DMS53 treated with DMSO at 0.1 percent for 48 hours (cell line): Measurements from ENCODE around the gene EPN3.

Source experiments
- DNase-seq: peaks from one replicate; lab custom pipeline; 2025; ENCODE audit not compliant: unreplicated experiment; lab: John Stamatoyannopoulos, UW

Gene EPN3

DNA sequence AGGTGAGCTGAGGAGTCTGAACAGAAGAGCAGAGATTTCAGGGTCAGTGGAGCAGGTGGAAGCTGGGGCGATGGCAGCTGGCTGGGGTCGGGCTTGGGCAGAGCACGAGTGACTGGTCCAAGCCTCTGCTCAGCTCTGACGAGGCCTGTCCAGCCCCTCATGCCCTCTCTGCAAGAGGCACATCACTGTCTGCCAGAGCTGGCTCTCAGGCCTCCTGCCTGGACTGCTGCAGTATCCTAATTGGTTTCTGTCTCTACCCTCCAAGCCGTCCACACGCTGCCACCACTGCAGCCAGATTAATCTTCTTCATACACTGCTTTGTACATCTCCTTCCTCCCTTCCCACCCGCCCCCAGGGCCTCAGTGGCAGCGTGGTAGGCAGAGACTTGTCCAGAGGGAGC is 53.4 kb downstream of the EPN3 start:
- no peak for DNase-seq

DNA sequence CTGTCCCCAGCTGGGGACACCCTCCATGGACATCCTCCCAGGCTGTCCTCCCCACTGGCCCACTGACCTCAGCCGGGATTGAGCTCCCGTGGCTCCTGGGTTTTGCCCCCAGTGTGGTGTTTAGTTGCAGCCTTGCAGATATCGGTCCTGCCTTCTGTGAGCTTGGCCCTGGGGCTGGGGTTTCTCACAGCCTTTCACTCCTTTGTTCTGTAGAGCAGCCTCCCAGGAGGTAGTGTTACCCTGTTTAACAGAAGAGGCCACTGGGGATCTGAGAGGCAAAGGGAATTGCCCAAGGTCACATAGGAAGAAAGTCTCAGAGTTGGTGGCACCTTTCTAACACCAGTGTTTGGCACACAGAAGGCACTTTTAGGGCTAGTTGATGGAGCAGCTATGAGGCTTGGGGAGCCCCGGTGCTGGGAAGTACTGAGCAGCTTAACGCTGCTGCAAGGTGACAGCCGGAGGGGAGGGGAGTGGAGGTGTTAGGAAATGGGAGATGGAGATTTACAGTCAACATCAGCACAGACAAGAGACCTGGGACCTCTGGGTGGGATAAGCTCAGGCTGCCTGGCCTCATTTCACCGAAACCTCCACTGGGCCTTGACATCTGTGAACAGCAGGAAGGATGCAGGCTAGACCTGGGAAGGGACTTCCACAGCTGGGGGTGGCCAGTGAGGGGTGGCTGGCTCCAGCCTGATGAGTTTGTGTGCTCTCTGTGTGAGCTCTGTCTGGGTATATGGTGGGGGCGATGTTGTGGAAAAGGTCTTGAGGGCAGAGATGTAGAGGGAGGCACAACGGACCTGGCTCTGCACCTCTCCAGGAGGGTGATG is 54.1 kb downstream of the EPN3 start:
- DNase-seq = no peak

DNA sequence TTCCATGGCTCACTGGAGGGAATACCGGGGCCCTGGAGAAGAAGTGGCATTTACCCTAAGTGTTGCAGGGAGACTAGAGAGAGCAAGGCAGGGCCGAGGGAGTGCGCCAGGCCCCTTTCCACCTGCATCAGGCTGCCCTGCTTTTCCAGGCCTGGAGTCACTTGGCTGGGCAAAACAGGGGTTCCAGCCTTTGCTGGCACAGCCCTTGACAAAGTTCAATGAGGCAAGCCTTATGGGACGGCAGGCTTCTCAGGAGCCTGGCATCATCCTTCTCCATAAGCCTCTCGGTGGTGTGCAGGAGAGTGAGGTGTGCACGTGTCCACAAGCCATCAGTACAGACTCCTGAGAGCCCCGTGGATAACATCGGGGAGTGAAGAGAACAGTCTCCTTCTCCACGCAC is 55.0 kb downstream of the EPN3 start:
- no peak for DNase-seq

DNA sequence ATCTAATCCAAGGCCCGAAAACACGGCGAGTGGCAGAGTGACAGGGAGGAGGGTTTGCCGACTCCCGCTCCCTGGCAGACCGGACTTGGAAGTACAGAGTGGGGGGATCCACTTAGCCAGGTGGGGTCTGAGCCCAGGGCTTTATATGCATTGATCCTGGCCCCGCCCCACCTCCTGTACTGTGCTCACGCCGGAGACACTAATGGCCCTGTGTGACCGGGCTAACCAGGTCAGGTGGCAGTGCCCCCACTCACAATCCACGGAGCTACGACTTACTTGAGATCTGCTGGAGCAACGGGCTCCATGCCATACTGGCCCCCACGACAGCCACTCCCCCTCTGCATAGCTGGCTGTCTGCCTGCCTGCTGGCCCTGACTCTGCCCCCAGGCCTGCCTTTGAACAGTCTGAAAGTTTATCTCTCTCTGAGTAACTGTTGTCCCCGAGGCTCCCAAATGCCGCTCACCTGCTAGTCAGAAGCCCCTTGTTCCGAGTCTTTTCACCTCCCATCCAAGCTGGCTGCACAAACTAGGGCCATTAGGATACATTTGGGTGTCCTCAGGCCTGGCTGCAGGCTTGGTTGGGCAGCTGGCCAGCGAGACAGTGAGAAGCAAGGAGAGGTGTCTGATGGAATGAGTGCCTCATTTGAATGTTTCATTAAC is 56.0 kb downstream of the EPN3 start:
- DNase-seq = no peak

GRCh38 chr17:50589095-50589705 is 56.7 kb downstream of the EPN3 start:
- no peak for DNase-seq

DNA sequence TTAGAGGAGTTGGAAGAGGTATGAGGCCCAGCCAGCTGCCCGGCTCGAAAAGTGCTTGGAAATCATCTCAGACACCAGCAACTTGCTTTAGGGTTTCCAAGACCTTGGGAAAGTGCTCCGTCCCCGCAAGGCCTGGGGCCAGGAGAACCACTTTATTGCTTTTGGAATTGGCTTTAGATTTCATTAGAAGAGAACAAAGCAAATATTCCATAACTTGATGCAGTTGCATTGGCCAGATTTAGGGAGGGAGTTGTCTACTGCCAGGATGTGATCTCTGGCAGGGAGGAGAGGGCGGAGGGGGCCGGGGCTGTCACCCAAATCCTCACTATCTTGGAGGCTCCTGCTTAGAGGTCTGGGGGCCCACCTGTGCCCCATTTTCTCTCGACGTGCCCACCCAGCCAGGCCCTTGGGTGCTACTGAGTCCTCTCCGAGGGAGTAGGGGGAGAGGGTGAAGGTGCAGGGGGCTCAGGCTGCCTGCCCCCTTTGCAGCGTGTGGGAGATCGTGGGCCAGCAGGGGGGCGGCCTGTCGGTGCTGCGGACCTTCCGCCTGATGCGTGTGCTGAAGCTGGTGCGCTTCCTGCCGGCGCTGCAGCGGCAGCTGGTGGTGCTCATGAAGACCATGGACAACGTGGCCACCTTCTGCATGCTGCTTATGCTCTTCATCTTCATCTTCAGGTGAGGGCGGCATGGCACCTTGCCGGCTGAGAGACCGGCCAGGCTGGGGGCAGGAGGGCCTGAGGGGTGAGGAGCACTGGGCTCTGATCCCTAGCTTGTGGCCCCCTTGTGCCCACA is 58.6 kb downstream of the EPN3 start:
- no peak for DNase-seq

DNA sequence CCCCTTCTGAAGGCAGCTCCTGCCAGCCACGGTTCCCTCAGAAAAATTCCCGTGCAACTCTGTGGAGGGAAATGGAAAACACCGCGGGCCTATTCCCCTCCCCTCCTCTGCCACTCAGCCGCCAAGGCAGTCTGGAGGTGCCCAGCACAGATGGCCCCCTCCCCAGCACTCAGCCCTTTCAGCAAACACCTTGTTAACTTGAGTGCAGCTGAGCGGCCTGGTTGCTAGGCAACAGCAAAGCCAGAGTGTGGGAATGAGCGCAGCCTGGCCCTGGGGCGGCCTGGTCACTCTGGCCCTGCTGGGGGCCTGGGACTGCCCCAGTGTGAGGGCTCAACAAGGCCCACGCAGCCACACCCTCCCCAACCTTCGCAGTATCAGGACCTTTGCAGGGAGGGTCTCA is 60.8 kb downstream of the EPN3 start:
- peak; percentile 46 for DNase-seq
